ENCODE results near the gene CENPO. TPM values are rescaled to one million over a fixed set of nuclear protein-coding genes. Genes with fewer than 3 reads are reported as not detected.

Gene CENPO
- total and polyA plus RNA-seq, 2 donors (not counting 1 experiment from before 2014, with no cell fraction given): 9.1 to 12.7 TPM

DNA sequence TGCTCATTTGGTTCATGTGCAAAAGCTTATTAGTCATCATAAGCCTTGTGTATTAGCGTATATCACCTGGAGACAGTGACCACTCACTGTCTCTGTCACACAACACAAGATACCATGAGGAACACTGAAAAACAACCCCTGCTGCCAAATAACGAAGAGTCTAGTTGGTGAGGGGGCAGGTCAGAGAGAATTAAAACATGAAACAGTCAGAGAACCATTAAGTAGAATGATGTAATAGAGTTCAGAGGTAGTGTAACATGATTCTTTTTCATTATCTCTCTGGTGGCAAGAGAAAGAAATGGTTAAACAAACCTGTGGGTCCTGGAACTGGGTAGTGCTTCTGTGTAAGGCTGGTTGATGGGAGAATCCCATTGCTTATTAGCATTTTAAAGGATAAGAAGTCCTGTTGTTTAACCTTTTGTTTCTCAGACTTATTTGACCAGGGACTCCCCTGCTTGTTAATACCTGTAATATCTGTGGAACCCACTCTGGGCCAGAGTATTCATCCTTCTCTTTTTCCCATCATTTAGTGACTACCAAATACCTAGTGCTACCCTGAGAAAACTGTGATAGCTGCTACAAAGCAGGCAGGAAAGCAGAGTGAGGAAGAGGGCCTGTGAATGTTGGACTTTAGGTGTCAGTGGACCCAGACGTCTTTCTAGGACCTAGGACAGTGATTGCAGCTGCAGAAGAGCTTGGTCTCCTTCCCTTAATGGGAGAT is 38.1 kb upstream of the CENPO start:
- Histone ChIP-seq H3K27me3 (ENCODE audit: control insufficient read depth, insufficient read depth, low read length) (no peaks in the 10 kb centered on the region), H3K79me2 (ENCODE audit: control insufficient read depth, insufficient read depth, low read length) (no peaks in the 10 kb centered on the region), H3K4me1 (ENCODE audit: control insufficient read depth, extremely low read depth, insufficient read depth, low read length) (no peaks in the 10 kb centered on the region), H4K20me1 (ENCODE audit: control insufficient read depth, extremely low read depth, insufficient read depth, low read length) (no peaks in the 10 kb centered on the region), H3K4me3 (replicated peaks in 1 of 4; ENCODE audit: control extremely low read depth in 1 of 4, insufficient read depth in 1 of 4, low read depth in 3 of 4, low read length in 4 of 4) (no peak overlapping the region), H3K36me3 (ENCODE audit: control insufficient read depth, insufficient read depth, low read length) (no peaks in the 10 kb centered on the region), H3K27ac (ENCODE audit: insufficient read depth, low read length) (no peak overlapping the region), H3K9ac (ENCODE audit: insufficient read depth, low read length) (no peak overlapping the region), H2AFZ (ENCODE audit: low read length) (no peak overlapping the region), H3K9me3 (ENCODE audit: control insufficient read depth, insufficient read depth, low read depth, low read length) (no peaks in the 10 kb centered on the region), H3K4me2 (ENCODE audit: extremely low read depth, insufficient read depth, low read length) (no peak overlapping the region)
- TF ChIP-seq, protein P1, sequence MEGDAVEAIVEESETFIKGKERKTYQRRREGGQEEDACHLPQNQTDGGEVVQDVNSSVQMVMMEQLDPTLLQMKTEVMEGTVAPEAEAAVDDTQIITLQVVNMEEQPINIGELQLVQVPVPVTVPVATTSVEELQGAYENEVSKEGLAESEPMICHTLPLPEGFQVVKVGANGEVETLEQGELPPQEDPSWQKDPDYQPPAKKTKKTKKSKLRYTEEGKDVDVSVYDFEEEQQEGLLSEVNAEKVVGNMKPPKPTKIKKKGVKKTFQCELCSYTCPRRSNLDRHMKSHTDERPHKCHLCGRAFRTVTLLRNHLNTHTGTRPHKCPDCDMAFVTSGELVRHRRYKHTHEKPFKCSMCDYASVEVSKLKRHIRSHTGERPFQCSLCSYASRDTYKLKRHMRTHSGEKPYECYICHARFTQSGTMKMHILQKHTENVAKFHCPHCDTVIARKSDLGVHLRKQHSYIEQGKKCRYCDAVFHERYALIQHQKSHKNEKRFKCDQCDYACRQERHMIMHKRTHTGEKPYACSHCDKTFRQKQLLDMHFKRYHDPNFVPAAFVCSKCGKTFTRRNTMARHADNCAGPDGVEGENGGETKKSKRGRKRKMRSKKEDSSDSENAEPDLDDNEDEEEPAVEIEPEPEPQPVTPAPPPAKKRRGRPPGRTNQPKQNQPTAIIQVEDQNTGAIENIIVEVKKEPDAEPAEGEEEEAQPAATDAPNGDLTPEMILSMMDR (conservative IDR thresholded peaks at IDR 0.05 in 1 of 2, IDR thresholded peaks at IDR 0.05 in 1 of 2; ENCODE audit: low read depth in 1 of 2, low read length in 2 of 2): no peak
- no peak for TF ChIP-seq EZH2 (IDR thresholded peaks at IDR 0.05; ENCODE audit: low read length, missing control alignments)
- DNase-seq (ENCODE audit: low read depth in 2 of 2): no peak

DNA sequence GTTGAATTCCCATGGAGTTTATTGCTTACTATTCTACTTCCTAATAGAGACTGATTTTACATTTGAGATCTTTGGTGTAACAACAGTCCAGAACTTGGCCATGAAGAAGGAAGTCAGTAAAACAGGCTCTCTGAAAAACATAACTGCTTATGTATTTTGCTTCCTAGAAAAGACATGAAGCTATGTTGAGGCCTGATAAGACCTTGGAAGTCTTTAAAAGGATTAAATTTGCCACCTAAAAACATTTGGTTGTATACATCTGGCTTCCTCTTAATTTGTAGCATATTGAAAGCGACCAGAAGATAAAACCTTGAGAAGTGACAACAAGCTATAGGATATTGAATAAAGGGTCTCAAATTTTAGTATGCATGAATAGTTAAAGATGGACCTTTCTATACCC is 36.4 kb upstream of the CENPO start:
- no peaks in the 10 kb centered on the region for H3K79me2 ChIP-seq (ENCODE audit: control insufficient read depth, insufficient read depth, low read length)
- no peak overlapping the region for H3K27ac ChIP-seq (ENCODE audit: insufficient read depth, low read length)
- no peak overlapping the region for H3K4me3 ChIP-seq (replicated peaks in 1 of 4; ENCODE audit: control extremely low read depth in 1 of 4, insufficient read depth in 1 of 4, low read depth in 3 of 4, low read length in 4 of 4)
- no peaks in the 10 kb centered on the region for H4K20me1 ChIP-seq (ENCODE audit: control insufficient read depth, extremely low read depth, insufficient read depth, low read length)
- H3K4me1 ChIP-seq (ENCODE audit: control insufficient read depth, extremely low read depth, insufficient read depth, low read length): no peaks in the 10 kb centered on the region
- H3K36me3 ChIP-seq (ENCODE audit: control insufficient read depth, insufficient read depth, low read length): no peaks in the 10 kb centered on the region
- no peak for TF ChIP-seq EZH2 (IDR thresholded peaks at IDR 0.05; ENCODE audit: low read length, missing control alignments)
- TF ChIP-seq, protein P1 (conservative IDR thresholded peaks at IDR 0.05 in 1 of 2, IDR thresholded peaks at IDR 0.05 in 1 of 2; ENCODE audit: low read depth in 1 of 2, low read length in 2 of 2): no peak
- no peak overlapping the region for H3K9ac ChIP-seq (ENCODE audit: insufficient read depth, low read length)
- H2AFZ ChIP-seq (ENCODE audit: low read length): no peak overlapping the region
- H3K4me2 ChIP-seq (ENCODE audit: extremely low read depth, insufficient read depth, low read length): no peak overlapping the region
- H3K27me3 ChIP-seq (ENCODE audit: control insufficient read depth, insufficient read depth, low read length): no peaks in the 10 kb centered on the region
- no peaks in the 10 kb centered on the region for H3K9me3 ChIP-seq (ENCODE audit: control insufficient read depth, insufficient read depth, low read depth, low read length)
- no peak for DNase-seq (ENCODE audit: low read depth in 2 of 2)

DNA sequence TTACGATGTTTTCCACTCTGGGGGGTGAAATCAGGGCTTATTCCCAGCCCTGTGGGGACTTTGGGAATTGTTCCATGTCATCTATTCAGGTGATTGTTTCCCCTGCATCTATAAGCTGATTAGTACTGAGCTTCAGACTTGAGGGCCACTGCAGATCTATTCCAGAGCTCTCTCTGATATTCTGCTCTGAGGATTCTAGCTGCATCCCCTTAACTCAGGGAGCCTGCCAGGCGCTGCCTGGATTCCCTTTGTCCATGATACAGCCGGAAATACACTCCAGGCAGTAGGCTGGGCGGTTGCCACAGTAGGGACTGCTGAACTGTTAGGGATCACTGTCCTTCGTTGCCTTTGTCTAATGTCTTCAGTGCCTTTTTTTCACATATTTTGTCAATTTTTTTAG is 31.4 kb upstream of the CENPO start:
- Histone ChIP-seq H2AFZ (ENCODE audit: low read length) (no peak overlapping the region), H3K4me3 (replicated peaks in 1 of 4; ENCODE audit: control extremely low read depth in 1 of 4, insufficient read depth in 1 of 4, low read depth in 3 of 4, low read length in 4 of 4) (no peak overlapping the region), H3K9ac (ENCODE audit: insufficient read depth, low read length) (no peak overlapping the region), H3K27me3 (ENCODE audit: control insufficient read depth, insufficient read depth, low read length) (no peaks in the 10 kb centered on the region), H3K4me2 (ENCODE audit: extremely low read depth, insufficient read depth, low read length) (no peak overlapping the region), H3K9me3 (ENCODE audit: control insufficient read depth, insufficient read depth, low read depth, low read length) (no peaks in the 10 kb centered on the region), H3K27ac (ENCODE audit: insufficient read depth, low read length) (no peak overlapping the region), H3K79me2 (ENCODE audit: control insufficient read depth, insufficient read depth, low read length) (no peaks in the 10 kb centered on the region), H3K36me3 (ENCODE audit: control insufficient read depth, insufficient read depth, low read length) (no peaks in the 10 kb centered on the region), H3K4me1 (ENCODE audit: control insufficient read depth, extremely low read depth, insufficient read depth, low read length) (no peaks in the 10 kb centered on the region), H4K20me1 (ENCODE audit: control insufficient read depth, extremely low read depth, insufficient read depth, low read length) (no peaks in the 10 kb centered on the region)
- TF ChIP-seq EZH2 (IDR thresholded peaks at IDR 0.05; ENCODE audit: low read length, missing control alignments): no peak
- TF ChIP-seq, protein P1 (conservative IDR thresholded peaks at IDR 0.05 in 1 of 2, IDR thresholded peaks at IDR 0.05 in 1 of 2; ENCODE audit: low read depth in 1 of 2, low read length in 2 of 2): no peak
- no peak for DNase-seq (ENCODE audit: low read depth in 2 of 2)

Measured in fibroblast of lung (primary cell).